Measurements from ENCODE around the gene GPHA2. TPM values are rescaled to one million over a fixed set of nuclear protein-coding genes. Genes with fewer than 3 reads are reported as not detected.

GPHA2 gene
- total and polyA plus RNA-seq, 2 of the 13 experiments (the other 11 are each of a cell fraction or from before 2014, with no cell fraction given) = 13.0 to 19.1 TPM

- TF ChIP-seq ZNF639 (CRISPR knock-in tag; conservative IDR thresholded peaks at IDR 0.05) (no peak), ZFP90 (CRISPR knock-in tag; IDR thresholded peaks at IDR 0.05; ENCODE audit: borderline replicate concordance) (no peak), ZNF777 (CRISPR knock-in tag; IDR thresholded peaks at IDR 0.05) (no peak), ZNF17 (CRISPR knock-in tag; IDR thresholded peaks at IDR 0.05) (no peak), FOXP4 (CRISPR knock-in tag; IDR thresholded peaks at IDR 0.05) (peak; percentile 78), ATRX (CRISPR knock-in tag; IDR thresholded peaks at IDR 0.05; ENCODE audit: borderline replicate concordance) (no peak), NR2F2 (IDR thresholded peaks at IDR 0.05; ENCODE audit: borderline replicate concordance, low read depth) (peak; percentile 93), ZNF460 (CRISPR knock-in tag; IDR thresholded peaks at IDR 0.05; ENCODE audit: borderline replicate concordance) (no peak), ZNF576 (CRISPR knock-in tag; IDR thresholded peaks at IDR 0.05) (0 out of 2 replicates have a peak, but pooled peaks have one; percentile 83), ZBTB37 (CRISPR knock-in tag; IDR thresholded peaks at IDR 0.05) (no peak), GABPA (IDR thresholded peaks at IDR 0.05; ENCODE audit: low read depth, low read length) (no peak), GABPA (CRISPR knock-in tag; IDR thresholded peaks at IDR 0.05; ENCODE audit: low read depth) (0 out of 2 replicates have a peak, but pooled peaks have one; percentile 43), ZBTB7B (CRISPR knock-in tag; IDR thresholded peaks at IDR 0.05) (peak; percentile 96), KAT8 (CRISPR knock-in tag; IDR thresholded peaks at IDR 0.05) (peak; percentile 43; the same call in 1 of the 2 replicates), MYNN (CRISPR knock-in tag; IDR thresholded peaks at IDR 0.05; ENCODE audit: low read depth) (no peak), CHD2 (IDR thresholded peaks at IDR 0.05; ENCODE audit: low read depth, low read length) (no peak), MYC (CRISPR knock-in tag; IDR thresholded peaks at IDR 0.05; ENCODE audit: borderline replicate concordance) (peak; percentile 84), ZFP91 (CRISPR knock-in tag; IDR thresholded peaks at IDR 0.05; ENCODE audit: borderline replicate concordance) (peak; percentile 72), ZBTB42 (CRISPR knock-in tag; IDR thresholded peaks at IDR 0.05) (no peak; the same call in 1 of the 2 replicates), DMAP1 (CRISPR knock-in tag; IDR thresholded peaks at IDR 0.05) (peak; percentile 59; the same call in 1 of the 2 replicates), YY1 (IDR thresholded peaks at IDR 0.05; ENCODE audit: insufficient read depth, insufficient replicate concordance, low read depth, low read length) (peak; percentile 19), THAP8 (CRISPR knock-in tag; IDR thresholded peaks at IDR 0.05; ENCODE audit: borderline replicate concordance) (no peak)
These were observed 41.5 kb downstream of the GPHA2 start (continued) for GRCh38 chr11:64894070-64894811.

Data from HepG2 (cell line).